Renal cortex interstitium (tissue), 11 donors: ENCODE measurements around the gene ESPN. TPM values are rescaled to one million over a fixed set of nuclear protein-coding genes. Genes with fewer than 3 reads are reported as not detected.

Source experiments
- DNase-seq, 11 donors: peaks; one replicate each; pipeline ENCODE4 v3.0.0-alpha.2; 2013; ENCODE audit warnings: low read depth in 9 of 11, low spot score in 4 of 11; ENCODE audit errors: extremely low read depth in 1 of 11
- polyA plus RNA-seq, 3 donors: library from polyadenylated mRNA; unstranded; fragments of 120-200 nt; gene quantifications; one replicate each; pipeline ENCODE4 v1.2.1, GENCODE V29; 2013; ENCODE audit not compliant: insufficient read length in 3 of 3

ESPN gene
- polyA plus RNA-seq, 3 donors: 12.4 to 31.4 (median 15.6) TPM

- no peak for DNase-seq
Observed at GRCh38 chr1:6500544-6501278, 76.1 kb downstream of the ESPN start.

- no peak for DNase-seq
Observed at GRCh38 chr1:6501279-6501813, 76.8 kb downstream of the ESPN start.

GRCh38 chr1:6502000-6502891 is 77.7 kb downstream of the ESPN start:
- DNase-seq: no peak

DNA sequence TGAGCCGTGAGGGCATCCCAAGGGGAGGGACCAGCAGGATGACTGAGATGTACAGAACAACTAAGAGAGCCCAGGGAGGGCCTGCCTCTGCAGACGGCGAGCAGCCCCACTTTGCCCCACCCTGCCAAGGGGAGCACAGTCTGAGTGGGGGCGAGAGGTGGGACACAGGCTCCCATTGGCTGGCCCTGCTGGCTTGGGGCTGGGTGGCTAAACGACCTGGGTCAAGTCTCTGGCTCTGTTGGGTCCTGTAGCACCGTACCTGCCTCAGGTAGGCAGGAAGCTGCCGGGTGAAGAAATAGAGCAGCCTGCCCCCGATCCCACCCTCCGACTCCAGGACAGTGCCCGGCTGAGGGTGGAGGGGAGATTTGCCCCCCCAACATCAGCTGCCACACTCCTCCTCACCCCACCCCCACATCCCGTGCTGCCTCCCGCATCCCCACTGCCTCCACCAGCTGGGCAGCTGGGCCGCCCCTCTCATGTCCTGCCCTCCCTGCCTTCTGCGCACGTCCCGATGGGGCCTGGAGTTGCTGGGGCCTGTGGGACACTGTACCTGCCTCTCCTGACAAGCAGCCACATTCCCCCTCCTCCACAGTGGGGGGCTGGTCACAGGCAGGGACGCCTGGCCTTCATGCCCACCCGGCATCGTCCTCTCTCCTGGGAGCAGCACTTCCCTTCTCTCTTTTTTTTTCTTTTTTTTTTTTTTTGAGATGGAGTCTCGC is 79.5 kb downstream of the ESPN start:
- no peak for DNase-seq

DNA sequence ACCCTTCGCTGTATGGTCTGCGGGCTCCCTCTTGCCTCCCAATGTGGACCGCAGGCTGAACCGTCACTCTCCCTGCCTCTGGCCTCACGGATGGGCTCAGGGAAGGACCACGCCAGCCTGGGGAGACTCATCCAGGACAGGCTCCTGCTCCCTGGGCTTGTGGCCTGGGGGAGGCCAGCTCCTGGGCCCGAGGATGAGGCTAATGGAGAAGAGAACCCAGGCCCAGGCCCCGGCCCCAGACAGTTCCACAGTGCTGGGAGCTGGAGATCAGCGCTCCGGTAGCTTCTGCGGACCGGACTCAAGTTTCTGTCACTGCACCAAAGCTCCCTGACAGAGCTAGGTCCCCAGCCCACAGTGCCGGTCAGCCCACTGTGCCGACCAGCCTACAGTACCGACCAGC is 80.3 kb downstream of the ESPN start:
- DNase-seq: no peak

- no peak for DNase-seq
Observed at GRCh38 chr1:6505367-6506209, 81.0 kb downstream of the ESPN start.

- no peak for DNase-seq
Observed at GRCh38 chr1:6506210-6507036, 81.8 kb downstream of the ESPN start.

DNA sequence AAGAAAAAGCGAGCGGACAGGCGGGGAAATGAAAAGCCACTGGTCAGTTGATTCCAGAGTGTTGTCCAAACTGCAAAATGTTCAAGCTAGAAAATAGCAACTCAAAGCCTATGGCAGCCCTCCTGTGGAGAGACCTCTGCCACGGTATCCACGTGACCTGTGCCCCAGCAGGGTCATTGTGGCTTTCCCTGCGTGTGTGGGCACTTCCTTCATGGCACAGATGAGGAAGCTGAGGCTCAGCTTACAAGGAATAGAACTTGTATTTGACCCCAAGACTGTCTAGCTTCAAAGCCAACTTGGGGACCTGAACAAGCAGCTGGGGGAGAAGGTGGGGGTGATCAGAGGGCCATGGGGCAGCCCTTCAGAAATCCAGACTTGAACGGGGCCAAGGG is 82.5 kb downstream of the ESPN start:
- DNase-seq: no peak

GRCh38 chr1:6507461-6507911 is 82.9 kb downstream of the ESPN start:
- no peak for DNase-seq

- no peak for DNase-seq
Observed at GRCh38 chr1:6508154-6508815, 83.7 kb downstream of the ESPN start.

- no peak for DNase-seq
Observed at GRCh38 chr1:6508816-6509189, 84.2 kb downstream of the ESPN start.

DNA sequence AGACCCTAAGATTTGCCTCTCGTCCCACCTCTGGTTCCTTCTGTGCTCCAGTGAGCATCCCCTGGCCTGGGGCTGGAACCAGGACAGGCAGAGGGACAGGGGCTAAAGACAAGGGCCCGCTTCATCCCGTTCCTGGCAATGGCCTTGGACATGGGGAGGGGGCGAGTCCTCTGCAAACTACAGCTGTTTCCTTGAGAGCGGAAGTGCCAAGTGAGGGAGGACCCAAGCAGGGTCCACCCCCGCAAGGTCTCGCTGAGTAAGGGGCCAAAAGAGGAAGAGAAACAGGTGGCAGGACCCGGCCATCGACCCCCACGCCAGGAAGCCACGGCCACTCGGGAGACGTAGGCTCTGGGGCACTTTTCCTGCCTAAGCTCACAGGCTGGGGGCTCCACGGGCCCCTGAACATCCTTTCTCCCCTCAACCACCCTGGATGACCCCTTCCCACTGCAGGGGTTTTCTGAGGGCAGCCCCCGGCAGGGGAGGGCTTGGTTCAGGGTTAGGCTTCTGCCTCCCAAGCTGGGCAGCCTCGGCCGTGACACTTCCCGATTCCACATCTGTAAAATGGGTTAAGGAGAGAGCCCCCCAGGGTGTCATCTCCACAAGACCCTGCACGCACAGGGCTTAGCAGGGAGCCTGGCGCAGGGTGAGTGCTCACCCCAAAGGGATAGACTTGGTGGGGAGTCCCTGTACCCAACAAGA is 84.8 kb downstream of the ESPN start:
- DNase-seq: no peak

- DNase-seq: no peak
Observed at GRCh38 chr1:6509919-6510291, 85.3 kb downstream of the ESPN start.

DNA sequence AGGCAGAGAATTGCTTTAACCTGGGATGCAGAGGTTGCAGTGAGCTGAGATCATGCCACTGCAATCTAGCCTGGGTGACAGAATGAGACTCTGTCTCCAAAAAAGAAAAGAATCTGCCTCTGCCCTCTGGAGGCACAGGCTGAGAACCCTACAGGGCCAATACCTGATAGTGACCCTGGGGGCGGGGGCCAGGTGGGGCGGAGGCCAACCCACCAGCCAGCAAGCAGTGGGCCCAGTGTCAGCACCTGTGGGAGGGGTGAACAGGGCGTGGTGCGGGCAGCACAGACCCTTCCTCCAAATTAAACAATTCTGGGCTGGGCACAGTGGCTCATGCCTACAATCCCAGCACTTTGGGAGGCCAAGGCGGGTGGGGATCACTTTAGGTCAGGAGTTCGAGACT is 85.9 kb downstream of the ESPN start:
- DNase-seq: no peak
